OCI-LY7 (cell line): ENCODE measurements around the gene BICDL1. TPM values are rescaled to one million over a fixed set of nuclear protein-coding genes. Genes with fewer than 3 reads are reported as not detected.
"Not testable (repeated sequence)": the region's sequence is repeated elsewhere in the genome, so short reads cannot be mapped to it uniquely, and the experiment has no call there.

Source experiments
- BruUV-seq: library from RNA; stranded (reverse); fragments of 400-500 nt; replicated peaks from 2 replicates; lab custom pipeline; 2021; lab: Mats Ljungman, UMichigan
- CTCF ChIA-PET: fragments of 300-600 bp; sonication (Branson Sonifier 250); formaldehyde crosslinking; loops from one replicate; lab custom pipeline; 2022; ENCODE audit warnings: antibody characterized with exemption; ENCODE audit not compliant: unreplicated experiment; lab: Charles Lee
- POLR2A ChIA-PET: fragments of 300-600 bp; sonication (Branson Sonifier 250); formaldehyde crosslinking; loops from one replicate; lab custom pipeline; 2022; ENCODE audit warnings: antibody characterized with exemption; lab: Charles Lee
- DNase-seq: peaks from one replicate; pipeline ENCODE4 v3.0.0-alpha.2; 2015; ENCODE audit warnings: low spot score
- H2AFZ ChIP-seq: fragments of 200-600 bp; sonication (generic), shearing (Covaris generic); 2 replicates; pipeline ENCODE4 v1.6.1; 2014; ENCODE audit warnings: mild to moderate bottlenecking, antibody characterized with exemption, low read length, moderate library complexity
- H3K27ac ChIP-seq: fragments of 200-600 bp; sonication (generic); 2 replicates; pipeline ENCODE4 v1.5.1; 2014; ENCODE audit warnings: mixed run types, low read depth, mild to moderate bottlenecking, moderate library complexity, low read length, inconsistent platforms; ENCODE audit not compliant: poor library complexity, severe bottlenecking
- H3K36me3 ChIP-seq: fragments of 200-600 bp; sonication (generic); 2 replicates; pipeline ENCODE4 v1.6.1; 2014; ENCODE audit warnings: mild to moderate bottlenecking, antibody characterized with exemption, low read length, moderate library complexity, mixed read lengths; ENCODE audit not compliant: insufficient read depth
- H3K4me1 ChIP-seq: fragments of 200-600 bp; sonication (generic); 2 replicates; pipeline ENCODE4 v1.5.1; 2014; ENCODE audit warnings: mild to moderate bottlenecking, low read length; ENCODE audit not compliant: insufficient read depth, poor library complexity, severe bottlenecking
- H3K4me2 ChIP-seq: fragments of 200-600 bp; sonication (generic); 2 replicates; pipeline ENCODE4 v1.6.1; 2014; ENCODE audit warnings: mild to moderate bottlenecking, low read length
- H3K4me3 ChIP-seq: fragments of 200-600 bp; sonication (generic); 2 replicates; pipeline ENCODE4 v1.5.1; 2014; ENCODE audit warnings: mild to moderate bottlenecking, low read depth, low read length; ENCODE audit not compliant: poor library complexity, severe bottlenecking
- H3K79me2 ChIP-seq: fragments of 200-600 bp; sonication (generic); 2 replicates; pipeline ENCODE4 v1.6.1; 2016; ENCODE audit warnings: low read depth, mild to moderate bottlenecking, low read length, moderate library complexity, mixed read lengths; ENCODE audit not compliant: insufficient read depth
- H3K9me2 ChIP-seq: fragments of 200-600 bp; sonication (generic); 2 replicates; pipeline ENCODE4 v1.6.1; 2016; ENCODE audit warnings: mild to moderate bottlenecking, low read length, mixed read lengths; ENCODE audit not compliant: insufficient read depth
- H3K9me3 ChIP-seq: fragments of 200-600 bp; sonication (generic); 2 replicates; pipeline ENCODE4 v1.6.1; 2014; ENCODE audit warnings: mild to moderate bottlenecking, mixed run types, low read length, mixed read lengths
- H4K20me1 ChIP-seq: fragments of 200-600 bp; sonication (generic); 2 replicates; pipeline ENCODE4 v1.6.1; 2014; ENCODE audit warnings: mild to moderate bottlenecking, antibody characterized with exemption, low read length, moderate library complexity, mixed read lengths; ENCODE audit not compliant: insufficient read depth
- EZH2phosphoT487 ChIP-seq: fragments of 200-600 bp; sonication (generic); IDR thresholded peaks from 2 replicates; pipeline ENCODE4 v1.6.1; 2018; ENCODE audit warnings: low read depth, borderline replicate concordance, mild to moderate bottlenecking, mixed run types, antibody characterized with exemption, low read length, moderate library complexity, mixed read lengths
- intact Hi-C: fragments of 100-400 bp; cut with micrococcal nuclease; formaldehyde crosslinking; loops from one replicate; pipeline ENCODE4 v1.10.0; 2022; ENCODE audit not compliant: unreplicated experiment
- total RNA-seq, 2 experiments: library from RNA; depleted of rRNA in 1 of 2; stranded (reverse); fragments of >200 nt in 1 of 2; shearing (Covaris generic) in 1 of 2; gene quantifications; 2 replicates each; pipeline ENCODE4 v1.2.3, GENCODE V29; 2014 to 2022
- TF ChIP-seq, protein P1 (sequence below): fragments of 200-600 bp; sonication (generic); conservative IDR thresholded peaks from 2 replicates; pipeline ENCODE4 v1.5.1; 2014; ENCODE audit warnings: mild to moderate bottlenecking, antibody characterized with exemption, low read length, moderate library complexity, mixed read lengths

The BICDL1 gene
- total RNA-seq, 2 experiments from 2014 or later: 6.5 to 22.6 TPM

DNA sequence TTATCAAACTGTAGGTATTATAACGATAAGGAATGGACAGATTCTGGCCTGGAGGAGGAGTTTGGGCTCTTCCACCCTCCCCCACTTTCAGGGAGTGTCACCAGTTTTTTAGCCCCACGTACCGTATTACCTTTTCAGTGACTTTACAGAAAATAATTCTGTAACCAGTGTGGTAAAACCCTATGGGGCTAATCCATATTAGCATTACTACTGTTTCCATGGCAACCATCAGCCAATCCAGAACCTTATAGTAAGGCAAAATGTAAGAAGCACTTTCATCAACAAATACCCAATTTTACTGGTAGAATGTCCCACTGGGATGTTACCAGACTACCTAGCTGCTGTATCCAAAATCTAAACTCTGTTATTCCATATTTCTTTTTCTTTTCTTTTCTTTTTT is 50.7 kb downstream of the BICDL1 start:
- no TSS peak for BruUV-seq
- Histone ChIP-seq H3K4me3 (no peak overlapping the region), H4K20me1 (no peaks in the 10 kb centered on the region), H3K4me1 (no peaks in the 10 kb centered on the region), H3K9me3 (no peaks in the 10 kb centered on the region), H3K36me3 (no peaks in the 10 kb centered on the region), H3K79me2 (no peaks in the 10 kb centered on the region), H2AFZ (no peak overlapping the region), H3K9me2 (no peaks in the 10 kb centered on the region), H3K27ac (no peak overlapping the region), H3K4me2 (no peak overlapping the region)
- DNase-seq: no peak
- TF ChIP-seq EZH2phosphoT487: no peak
- TF ChIP-seq, protein P1, sequence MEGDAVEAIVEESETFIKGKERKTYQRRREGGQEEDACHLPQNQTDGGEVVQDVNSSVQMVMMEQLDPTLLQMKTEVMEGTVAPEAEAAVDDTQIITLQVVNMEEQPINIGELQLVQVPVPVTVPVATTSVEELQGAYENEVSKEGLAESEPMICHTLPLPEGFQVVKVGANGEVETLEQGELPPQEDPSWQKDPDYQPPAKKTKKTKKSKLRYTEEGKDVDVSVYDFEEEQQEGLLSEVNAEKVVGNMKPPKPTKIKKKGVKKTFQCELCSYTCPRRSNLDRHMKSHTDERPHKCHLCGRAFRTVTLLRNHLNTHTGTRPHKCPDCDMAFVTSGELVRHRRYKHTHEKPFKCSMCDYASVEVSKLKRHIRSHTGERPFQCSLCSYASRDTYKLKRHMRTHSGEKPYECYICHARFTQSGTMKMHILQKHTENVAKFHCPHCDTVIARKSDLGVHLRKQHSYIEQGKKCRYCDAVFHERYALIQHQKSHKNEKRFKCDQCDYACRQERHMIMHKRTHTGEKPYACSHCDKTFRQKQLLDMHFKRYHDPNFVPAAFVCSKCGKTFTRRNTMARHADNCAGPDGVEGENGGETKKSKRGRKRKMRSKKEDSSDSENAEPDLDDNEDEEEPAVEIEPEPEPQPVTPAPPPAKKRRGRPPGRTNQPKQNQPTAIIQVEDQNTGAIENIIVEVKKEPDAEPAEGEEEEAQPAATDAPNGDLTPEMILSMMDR: no peak
- ChIA-PET CTCF (no interaction called here), POLR2A (no interaction called here)
- intact Hi-C loops: no loop called here

DNA sequence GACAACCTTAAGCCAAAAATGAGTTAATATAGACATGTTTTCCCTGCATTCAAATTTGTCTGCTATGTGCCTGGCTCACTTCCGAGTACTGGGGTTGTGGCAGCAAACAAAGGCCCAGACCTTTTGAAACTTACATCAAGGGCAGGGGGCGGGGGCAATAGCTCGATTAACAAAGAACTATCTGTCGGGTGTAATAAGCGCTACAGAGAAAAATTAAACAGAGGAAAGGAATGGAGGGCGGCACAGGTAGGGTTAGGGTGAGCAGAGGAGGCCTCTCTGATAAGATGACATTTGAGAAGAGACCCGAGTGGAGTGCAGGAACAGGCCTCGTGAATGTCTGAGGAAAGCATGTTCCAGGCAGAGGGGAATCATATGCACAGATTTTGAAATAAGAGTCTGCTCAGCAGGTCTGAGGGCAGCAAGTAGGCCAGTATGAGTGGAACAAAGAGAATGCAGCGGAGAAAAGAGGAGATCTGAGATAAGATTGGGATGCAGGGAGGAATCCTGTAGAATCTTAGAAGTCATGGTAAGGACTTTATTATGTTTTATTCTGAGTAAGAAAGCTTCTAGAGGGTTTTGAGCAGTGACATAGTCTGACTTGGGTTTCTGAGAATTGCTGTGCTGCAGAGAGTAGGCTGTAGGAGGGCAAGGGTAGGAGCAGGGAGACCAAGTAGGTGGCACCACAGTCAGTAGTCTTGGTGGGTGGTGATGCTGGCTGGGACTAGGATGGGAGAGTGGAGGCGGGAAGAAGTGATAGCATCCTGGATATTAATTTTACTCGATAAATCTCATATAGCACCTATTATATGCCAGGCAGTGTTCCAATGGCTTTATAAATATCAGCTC is 52.6 kb downstream of the BICDL1 start:
- Histone ChIP-seq H3K79me2 (no peaks in the 10 kb centered on the region), H3K4me2 (no peak overlapping the region)

DNA sequence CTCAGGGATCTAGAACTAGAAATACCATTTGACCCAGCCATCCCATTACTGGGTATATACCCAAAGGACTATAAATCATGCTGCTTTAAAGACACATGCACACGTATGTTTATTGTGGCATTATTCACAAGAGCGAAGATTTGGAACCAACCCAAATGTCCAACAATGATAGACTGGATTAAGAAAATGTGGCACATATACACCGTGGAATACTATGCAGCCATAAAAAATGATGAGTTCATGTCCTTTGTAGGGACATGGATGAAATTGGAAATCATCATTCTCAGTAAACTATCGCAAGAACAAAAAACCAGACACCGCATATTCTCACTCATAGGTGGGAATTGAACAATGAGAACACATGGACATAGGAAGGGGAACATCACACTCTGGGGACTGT is 56.3 kb downstream of the BICDL1 start:
- H2AFZ ChIP-seq, H3K27ac ChIP-seq, H3K9me3 ChIP-seq, H3K79me2 ChIP-seq, POLR2A ChIA-PET, H4K20me1 ChIP-seq, H3K9me2 ChIP-seq, H3K4me3 ChIP-seq, BruUV-seq, H3K4me1 ChIP-seq, H3K36me3 ChIP-seq, intact Hi-C loops, H3K4me2 ChIP-seq, DNase-seq, CTCF ChIA-PET: not testable (repeated sequence)

More for the DNA sequence above, 52.6 kb downstream of the BICDL1 start:
- no peak overlapping the region for H3K4me3 ChIP-seq
- no peaks in the 10 kb centered on the region for H3K9me2 ChIP-seq
- no peaks in the 10 kb centered on the region for H3K36me3 ChIP-seq
- CTCF ChIA-PET: no interaction called here
- TF ChIP-seq EZH2phosphoT487: no peak
- TF ChIP-seq, protein P1: no peak
- H3K9me3 ChIP-seq: no peaks in the 10 kb centered on the region
- no peaks in the 10 kb centered on the region for H4K20me1 ChIP-seq
- intact Hi-C loops: no loop called here
- POLR2A ChIA-PET: no interaction called here
- H3K4me1 ChIP-seq: no peaks in the 10 kb centered on the region
- no peak for DNase-seq
- BruUV-seq: no TSS peak
- no peak overlapping the region for H3K27ac ChIP-seq
- H2AFZ ChIP-seq: no peak overlapping the region
